ENCODE data around the gene SCCPDH.

GRCh38 chr1:246797157-246797556 is 72.9 kb downstream of the SCCPDH start:
- TF ChIP-seq POLR2AphosphoS5 (IDR thresholded peaks at IDR 0.05; ENCODE audit: low read depth, low read length): no peak
- TF ChIP-seq, protein P1, sequence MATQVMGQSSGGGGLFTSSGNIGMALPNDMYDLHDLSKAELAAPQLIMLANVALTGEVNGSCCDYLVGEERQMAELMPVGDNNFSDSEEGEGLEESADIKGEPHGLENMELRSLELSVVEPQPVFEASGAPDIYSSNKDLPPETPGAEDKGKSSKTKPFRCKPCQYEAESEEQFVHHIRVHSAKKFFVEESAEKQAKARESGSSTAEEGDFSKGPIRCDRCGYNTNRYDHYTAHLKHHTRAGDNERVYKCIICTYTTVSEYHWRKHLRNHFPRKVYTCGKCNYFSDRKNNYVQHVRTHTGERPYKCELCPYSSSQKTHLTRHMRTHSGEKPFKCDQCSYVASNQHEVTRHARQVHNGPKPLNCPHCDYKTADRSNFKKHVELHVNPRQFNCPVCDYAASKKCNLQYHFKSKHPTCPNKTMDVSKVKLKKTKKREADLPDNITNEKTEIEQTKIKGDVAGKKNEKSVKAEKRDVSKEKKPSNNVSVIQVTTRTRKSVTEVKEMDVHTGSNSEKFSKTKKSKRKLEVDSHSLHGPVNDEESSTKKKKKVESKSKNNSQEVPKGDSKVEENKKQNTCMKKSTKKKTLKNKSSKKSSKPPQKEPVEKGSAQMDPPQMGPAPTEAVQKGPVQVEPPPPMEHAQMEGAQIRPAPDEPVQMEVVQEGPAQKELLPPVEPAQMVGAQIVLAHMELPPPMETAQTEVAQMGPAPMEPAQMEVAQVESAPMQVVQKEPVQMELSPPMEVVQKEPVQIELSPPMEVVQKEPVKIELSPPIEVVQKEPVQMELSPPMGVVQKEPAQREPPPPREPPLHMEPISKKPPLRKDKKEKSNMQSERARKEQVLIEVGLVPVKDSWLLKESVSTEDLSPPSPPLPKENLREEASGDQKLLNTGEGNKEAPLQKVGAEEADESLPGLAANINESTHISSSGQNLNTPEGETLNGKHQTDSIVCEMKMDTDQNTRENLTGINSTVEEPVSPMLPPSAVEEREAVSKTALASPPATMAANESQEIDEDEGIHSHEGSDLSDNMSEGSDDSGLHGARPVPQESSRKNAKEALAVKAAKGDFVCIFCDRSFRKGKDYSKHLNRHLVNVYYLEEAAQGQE (IDR thresholded peaks at IDR 0.05; ENCODE audit: borderline replicate concordance in 1 of 2, low read depth in 1 of 2, low read length in 2 of 2): no peak
- TF ChIP-seq, protein P2, sequence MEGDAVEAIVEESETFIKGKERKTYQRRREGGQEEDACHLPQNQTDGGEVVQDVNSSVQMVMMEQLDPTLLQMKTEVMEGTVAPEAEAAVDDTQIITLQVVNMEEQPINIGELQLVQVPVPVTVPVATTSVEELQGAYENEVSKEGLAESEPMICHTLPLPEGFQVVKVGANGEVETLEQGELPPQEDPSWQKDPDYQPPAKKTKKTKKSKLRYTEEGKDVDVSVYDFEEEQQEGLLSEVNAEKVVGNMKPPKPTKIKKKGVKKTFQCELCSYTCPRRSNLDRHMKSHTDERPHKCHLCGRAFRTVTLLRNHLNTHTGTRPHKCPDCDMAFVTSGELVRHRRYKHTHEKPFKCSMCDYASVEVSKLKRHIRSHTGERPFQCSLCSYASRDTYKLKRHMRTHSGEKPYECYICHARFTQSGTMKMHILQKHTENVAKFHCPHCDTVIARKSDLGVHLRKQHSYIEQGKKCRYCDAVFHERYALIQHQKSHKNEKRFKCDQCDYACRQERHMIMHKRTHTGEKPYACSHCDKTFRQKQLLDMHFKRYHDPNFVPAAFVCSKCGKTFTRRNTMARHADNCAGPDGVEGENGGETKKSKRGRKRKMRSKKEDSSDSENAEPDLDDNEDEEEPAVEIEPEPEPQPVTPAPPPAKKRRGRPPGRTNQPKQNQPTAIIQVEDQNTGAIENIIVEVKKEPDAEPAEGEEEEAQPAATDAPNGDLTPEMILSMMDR (CRISPR knock-in tag; IDR thresholded peaks at IDR 0.05): no peak
- no peak for TF ChIP-seq FOXO4 (CRISPR knock-in tag; conservative IDR thresholded peaks at IDR 0.05)
- no peak for TF ChIP-seq BHLHE40 (IDR thresholded peaks at IDR 0.05; ENCODE audit: low read length)
- no peak for TF ChIP-seq CBFB (CRISPR knock-in tag; IDR thresholded peaks at IDR 0.05)
- no peak for TF ChIP-seq RBFOX2 (IDR thresholded peaks at IDR 0.05; ENCODE audit: low read depth, low read length)
- TF ChIP-seq CHD2 (IDR thresholded peaks at IDR 0.05; ENCODE audit: low read depth, low read length): no peak

Measured in HepG2 (cell line).